ENCODE results near the gene RDX. TPM values are rescaled to one million over a fixed set of nuclear protein-coding genes. Genes with fewer than 3 reads are reported as not detected.

RDX gene
- total and polyA plus RNA-seq, 4 experiments from 2014 or later: 14.3 to 26.5 (median 20.5) TPM

GRCh38 chr11:110131386-110132123 is 164.9 kb downstream of the RDX start:
- Mint-ChIP-seq H3K27me3 (peaks cover 3 to 12% of the 10 kb centered on the region in 2 donors), H3K27ac (no peak overlapping the region), H3K9me3 (no peaks in the 10 kb centered on the region), H3K36me3 (no peaks in the 10 kb centered on the region), H3K4me3 (no peak overlapping the region), H3K4me1 (no peaks in the 10 kb centered on the region)
- no peak for DNase-seq
- ChIA-PET CTCF (ENCODE audit: partially characterized antibody) (no interaction called here), POLR2A (ENCODE audit: partially characterized antibody) (no interaction called here)
- intact Hi-C loops (cut with micrococcal nuclease): no loop called here
- Histone ChIP-seq H3K4me1 (ENCODE audit: insufficient read depth, low read length) (no peaks in the 10 kb centered on the region), H3K4me3 (ENCODE audit: low read length in 2 of 2) (no peak overlapping the region), H3K36me3 (ENCODE audit: insufficient read depth, low read length) (no peaks in the 10 kb centered on the region), H3K27ac (ENCODE audit: low read depth, low read length) (no peak overlapping the region), H3K27me3 (ENCODE audit: insufficient read depth, low read length) (no peaks in the 10 kb centered on the region), H3K9me3 (ENCODE audit: control insufficient read depth in 1 of 2, low read length in 2 of 2) (no peaks in the 10 kb centered on the region)

- POLR2A ChIA-PET (ENCODE audit: partially characterized antibody): no interaction called here
- Mint-ChIP-seq H3K9me3 (no peaks in the 10 kb centered on the region), H3K36me3 (no peaks in the 10 kb centered on the region)
Observed at GRCh38 chr11:110130642-110131238, 165.7 kb downstream of the RDX start.

GRCh38 chr11:110128161-110128560 is 168.3 kb downstream of the RDX start:
- Mint-ChIP-seq H3K36me3 (no peaks in the 10 kb centered on the region), H3K27ac (no peak overlapping the region), H3K27me3 (peaks cover 4 to 10% of the 10 kb centered on the region in 2 donors), H3K9me3 (peaks cover 0 to 2% (median 0%) of the 10 kb centered on the region in 8 donors), H3K4me3 (no peak overlapping the region), H3K4me1 (no peaks in the 10 kb centered on the region)
- ChIA-PET CTCF (ENCODE audit: partially characterized antibody) (interaction anchor here (1.5 kb wide), 1 partner anchor 46 kb away, joined by 3 read pairs; no protein-coding TSS in a partner anchor), POLR2A (ENCODE audit: partially characterized antibody) (no interaction called here)
- no peak overlapping the region for H3K4me3 ChIP-seq (ENCODE audit: low read length in 2 of 2)
- H3K27ac ChIP-seq (ENCODE audit: low read depth, low read length): no peak overlapping the region
- intact Hi-C loops (cut with micrococcal nuclease): no loop called here
- H3K36me3 ChIP-seq (ENCODE audit: insufficient read depth, low read length): no peaks in the 10 kb centered on the region
- no peaks in the 10 kb centered on the region for H3K9me3 ChIP-seq (ENCODE audit: control insufficient read depth in 1 of 2, low read length in 2 of 2)
- H3K4me1 ChIP-seq (ENCODE audit: insufficient read depth, low read length): no peaks in the 10 kb centered on the region
- no peaks in the 10 kb centered on the region for H3K27me3 ChIP-seq (ENCODE audit: insufficient read depth, low read length)
- DNase-seq: no peak

More at GRCh38 chr11:110130642-110131238, 165.7 kb downstream of the RDX start:
- Mint-ChIP-seq H3K4me1 (no peaks in the 10 kb centered on the region), H3K27me3 (peaks cover 3 to 9% of the 10 kb centered on the region in 2 donors), H3K27ac (no peak overlapping the region), H3K4me3 (no peak overlapping the region)
- Histone ChIP-seq H3K9me3 (ENCODE audit: control insufficient read depth in 1 of 2, low read length in 2 of 2) (no peaks in the 10 kb centered on the region), H3K4me3 (ENCODE audit: low read length in 2 of 2) (no peak overlapping the region), H3K36me3 (ENCODE audit: insufficient read depth, low read length) (no peaks in the 10 kb centered on the region), H3K27ac (ENCODE audit: low read depth, low read length) (no peak overlapping the region), H3K27me3 (ENCODE audit: insufficient read depth, low read length) (no peaks in the 10 kb centered on the region), H3K4me1 (ENCODE audit: insufficient read depth, low read length) (no peaks in the 10 kb centered on the region)
- no peak for DNase-seq
- intact Hi-C loops (cut with micrococcal nuclease): no loop called here
- CTCF ChIA-PET (ENCODE audit: partially characterized antibody): no interaction called here

GRCh38 chr11:110126936-110127335 is 169.5 kb downstream of the RDX start:
- no peak overlapping the region for H3K4me3 Mint-ChIP-seq
- ChIA-PET CTCF (ENCODE audit: partially characterized antibody) (interaction anchor here (1.5 kb wide), 1 partner anchor 47 kb away, joined by 3 read pairs; no protein-coding TSS in a partner anchor), POLR2A (ENCODE audit: partially characterized antibody) (no interaction called here)
- no peaks in the 10 kb centered on the region for H3K4me1 Mint-ChIP-seq
- no peak for DNase-seq
- Histone ChIP-seq H3K27me3 (ENCODE audit: insufficient read depth, low read length) (no peaks in the 10 kb centered on the region), H3K4me3 (ENCODE audit: low read length in 2 of 2) (no peak overlapping the region), H3K4me1 (ENCODE audit: insufficient read depth, low read length) (no peaks in the 10 kb centered on the region), H3K9me3 (ENCODE audit: control insufficient read depth in 1 of 2, low read length in 2 of 2) (no peaks in the 10 kb centered on the region), H3K27ac (ENCODE audit: low read depth, low read length) (no peak overlapping the region), H3K36me3 (ENCODE audit: insufficient read depth, low read length) (no peaks in the 10 kb centered on the region)
- H3K27me3 Mint-ChIP-seq: peaks cover 4 to 10% of the 10 kb centered on the region in 2 donors
- H3K9me3 Mint-ChIP-seq: peaks cover 0 to 2% (median 0%) of the 10 kb centered on the region in 8 donors
- no peaks in the 10 kb centered on the region for H3K36me3 Mint-ChIP-seq
- H3K27ac Mint-ChIP-seq: no peak overlapping the region
- intact Hi-C loops (cut with micrococcal nuclease): no loop called here

GRCh38 chr11:110125632-110126031 is 170.8 kb downstream of the RDX start:
- no peaks in the 10 kb centered on the region for H3K36me3 ChIP-seq (ENCODE audit: insufficient read depth, low read length)
- intact Hi-C loops (cut with micrococcal nuclease): no loop called here
- no peaks in the 10 kb centered on the region for H3K4me1 ChIP-seq (ENCODE audit: insufficient read depth, low read length)
- H3K27me3 ChIP-seq (ENCODE audit: insufficient read depth, low read length): no peaks in the 10 kb centered on the region
- Mint-ChIP-seq H3K27ac (no peak overlapping the region), H3K27me3 (peaks cover 3 to 4% of the 10 kb centered on the region in 2 donors), H3K4me1 (no peaks in the 10 kb centered on the region), H3K9me3 (peaks cover 0 to 2% (median 0%) of the 10 kb centered on the region in 8 donors), H3K36me3 (no peaks in the 10 kb centered on the region), H3K4me3 (no peak overlapping the region)
- ChIA-PET POLR2A (ENCODE audit: partially characterized antibody) (no interaction called here), CTCF (ENCODE audit: partially characterized antibody) (no interaction called here)
- H3K4me3 ChIP-seq (ENCODE audit: low read length in 2 of 2): no peak overlapping the region
- no peak overlapping the region for H3K27ac ChIP-seq (ENCODE audit: low read depth, low read length)
- H3K9me3 ChIP-seq (ENCODE audit: control insufficient read depth in 1 of 2, low read length in 2 of 2): no peaks in the 10 kb centered on the region
- no peak for DNase-seq

Other genes starting within 250 kb of the RDX start
- gene ZC3H12C, start 203.2 kb downstream of the RDX start, total RNA-seq: under 1 TPM; 0.17 TPM
- gene ZC3H12C, start 203.2 kb downstream of the RDX start, polyA plus RNA-seq: not detected
- 10 to 100 TPM; 10.7 to 12.4 TPM for gene FDX1, start 133.3 kb upstream of the RDX start, total RNA-seq
- gene FDX1, start 133.3 kb upstream of the RDX start, polyA plus RNA-seq: 10 to 100 TPM; 20.1 to 25.5 TPM